Mucosa of descending colon (tissue), 3 donors: ENCODE results near the gene ZCCHC13. TPM values are rescaled to one million over a fixed set of nuclear protein-coding genes. Genes with fewer than 3 reads are reported as not detected.
"Not testable (repeated sequence)": the region's sequence is repeated elsewhere in the genome, so short reads cannot be mapped to it uniquely, and the experiment has no call there.

Source experiments
- ATAC-seq: fragments of 200-7000 bp; cut with Tn5 transposase; one replicate; pipeline ENCODE4 v1.9.1; 2020; ENCODE audit warnings: mild to moderate bottlenecking, moderate library complexity
- DNase-seq, 3 donors: peaks; one replicate each; pipeline ENCODE4 v3.0.0-alpha.2; 2020
- H3K36me3 ChIP-seq: fragments of 200-600 bp; one replicate; pipeline ENCODE4 v1.8.0; 2021; ENCODE audit warnings: low read depth, mild to moderate bottlenecking
- H3K4me1 ChIP-seq: fragments of 200-600 bp; one replicate; pipeline ENCODE4 v1.8.0; 2021; ENCODE audit warnings: low read depth, mild to moderate bottlenecking
- H3K4me3 ChIP-seq: fragments of 200-600 bp; one replicate; pipeline ENCODE4 v1.8.0; 2021; ENCODE audit warnings: mild to moderate bottlenecking
- H3K9me3 ChIP-seq: fragments of 200-600 bp; one replicate; pipeline ENCODE4 v1.8.0; 2021; ENCODE audit warnings: mild to moderate bottlenecking
- intact Hi-C, 2 donors: fragments of 100-400 bp; cut with DNase I in 1 of 2; cut with micrococcal nuclease in 1 of 2; formaldehyde crosslinking; loops; one replicate each; pipeline versions ENCODE4 v1.11.0 to v1.11.1; 2022; cut with DNase I, micrococcal nuclease
- total RNA-seq, 3 donors: library from RNA; stranded (reverse); fragmentation: NEBNext Ultra II Directional in 2 of 3; extraction: Animal tissue kit (Norgen Biotek cat#: 25700) in 2 of 3; gene quantifications; one replicate each; pipeline versions ENCODE4 v1.2.1 to v1.2.4, GENCODE V29; 2021 to 2023
- TF ChIP-seq, protein P1 (sequence below): fragments of 200-600 bp; IDR thresholded peaks from one replicate; pipeline ENCODE4 v1.8.0; 2022; ENCODE audit warnings: antibody characterized with exemption, mild to moderate bottlenecking
- donor health status: DM: no; HTN: no; CAD: no; lungs with moderate emphysema.
- donor health status: DM: no; HTN: no; CAD: no.
- donor health status: DM: no; HTN: yes; CAD: no.

ZCCHC13 gene
- total RNA-seq, 3 donors from 2014 or later: not detected

DNA sequence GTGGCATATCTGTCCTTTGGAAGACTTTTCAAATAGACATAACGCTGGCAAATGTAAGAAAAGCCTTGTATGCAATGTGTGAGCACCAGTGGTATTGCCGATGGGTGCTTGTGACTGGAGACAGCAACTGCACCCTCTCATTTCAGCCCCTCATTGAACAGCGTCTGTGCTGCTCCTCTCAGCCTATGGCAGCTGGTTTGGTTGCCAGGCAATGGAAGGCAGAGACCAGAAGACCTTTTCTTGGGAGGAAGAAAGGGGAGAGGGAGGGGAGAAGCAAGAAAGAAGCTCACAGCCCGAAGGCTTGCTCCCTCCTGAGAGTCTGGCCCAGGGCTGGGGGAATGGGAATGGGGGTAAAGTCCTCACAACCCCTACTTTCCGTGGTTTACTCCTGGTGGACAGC is 20.2 kb downstream of the ZCCHC13 start:
- intact Hi-C loops: no loop called here
- TF ChIP-seq, protein P1, sequence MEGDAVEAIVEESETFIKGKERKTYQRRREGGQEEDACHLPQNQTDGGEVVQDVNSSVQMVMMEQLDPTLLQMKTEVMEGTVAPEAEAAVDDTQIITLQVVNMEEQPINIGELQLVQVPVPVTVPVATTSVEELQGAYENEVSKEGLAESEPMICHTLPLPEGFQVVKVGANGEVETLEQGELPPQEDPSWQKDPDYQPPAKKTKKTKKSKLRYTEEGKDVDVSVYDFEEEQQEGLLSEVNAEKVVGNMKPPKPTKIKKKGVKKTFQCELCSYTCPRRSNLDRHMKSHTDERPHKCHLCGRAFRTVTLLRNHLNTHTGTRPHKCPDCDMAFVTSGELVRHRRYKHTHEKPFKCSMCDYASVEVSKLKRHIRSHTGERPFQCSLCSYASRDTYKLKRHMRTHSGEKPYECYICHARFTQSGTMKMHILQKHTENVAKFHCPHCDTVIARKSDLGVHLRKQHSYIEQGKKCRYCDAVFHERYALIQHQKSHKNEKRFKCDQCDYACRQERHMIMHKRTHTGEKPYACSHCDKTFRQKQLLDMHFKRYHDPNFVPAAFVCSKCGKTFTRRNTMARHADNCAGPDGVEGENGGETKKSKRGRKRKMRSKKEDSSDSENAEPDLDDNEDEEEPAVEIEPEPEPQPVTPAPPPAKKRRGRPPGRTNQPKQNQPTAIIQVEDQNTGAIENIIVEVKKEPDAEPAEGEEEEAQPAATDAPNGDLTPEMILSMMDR: no peak
- ATAC-seq (no peak), DNase-seq (no peak)
- no peak overlapping the region for H3K4me3 ChIP-seq
- no peaks in the 10 kb centered on the region for H3K4me1 ChIP-seq
- H3K36me3 ChIP-seq: no peaks in the 10 kb centered on the region
- H3K9me3 ChIP-seq: no peaks in the 10 kb centered on the region

- no peak overlapping the region for H3K4me3 ChIP-seq
- intact Hi-C loops: no loop called here
- H3K9me3 ChIP-seq: no peaks in the 10 kb centered on the region
- DNase-seq (no peak), ATAC-seq (no peak)
- H3K4me1 ChIP-seq: no peaks in the 10 kb centered on the region
- no peaks in the 10 kb centered on the region for H3K36me3 ChIP-seq
- TF ChIP-seq, protein P1: no peak
Observed at GRCh38 chrX:74325130-74326059, 21.4 kb downstream of the ZCCHC13 start.

DNA sequence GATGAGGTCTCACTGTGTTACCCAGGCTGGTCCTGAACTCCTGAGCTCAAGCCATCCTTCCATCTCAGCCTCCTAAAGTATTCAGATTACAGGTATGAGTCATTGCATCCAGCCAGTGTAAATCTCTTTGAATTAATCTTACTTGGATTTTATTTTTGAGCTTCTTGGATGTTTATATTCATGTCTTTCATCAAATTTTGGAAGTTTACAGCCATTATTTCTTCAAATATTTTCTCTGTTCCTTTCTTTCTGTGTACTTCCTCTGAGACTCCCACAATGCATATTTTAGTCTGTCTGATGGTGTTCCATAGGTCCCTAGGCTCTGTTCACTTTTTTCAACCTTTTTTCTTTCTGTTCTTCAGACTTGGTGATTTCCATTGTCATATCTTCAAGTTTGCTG is 34.9 kb downstream of the ZCCHC13 start:
- Histone ChIP-seq H3K9me3 (no peaks in the 10 kb centered on the region), H3K4me1 (no peaks in the 10 kb centered on the region), H3K36me3 (no peaks in the 10 kb centered on the region), H3K4me3 (no peak overlapping the region)
- intact Hi-C loops: no loop called here
- ATAC-seq: no peak
- TF ChIP-seq, protein P1: no peak
- DNase-seq: no peak

DNA sequence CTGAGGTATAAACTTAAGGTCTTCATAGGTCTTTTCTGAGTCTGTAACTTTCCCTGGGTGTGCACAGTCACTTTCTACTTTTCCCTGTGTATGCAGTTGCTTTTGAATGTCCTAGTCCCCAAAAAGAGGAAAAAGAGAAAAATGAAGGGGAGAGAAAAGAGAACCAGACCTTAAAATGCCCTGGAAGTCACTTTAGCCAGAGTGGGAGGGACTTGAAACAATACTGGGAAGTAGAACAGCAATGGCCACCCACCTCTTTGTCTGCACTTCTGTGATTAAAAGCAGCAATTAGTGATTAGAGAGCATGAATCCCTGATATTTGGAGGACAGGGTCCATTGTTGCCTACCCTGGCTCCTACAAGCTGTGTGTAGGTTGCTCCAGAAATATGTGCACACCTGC is 36.1 kb downstream of the ZCCHC13 start:
- intact Hi-C loops: loop anchor here in 1 of 2 donors (10.0 kb wide), 1 partner anchor 485 kb away; the partner anchor contains the start of gene XIST
- TF ChIP-seq, protein P1: no peak
- DNase-seq (no peak), ATAC-seq (no peak)
- Histone ChIP-seq H3K9me3 (no peaks in the 10 kb centered on the region), H3K36me3 (no peaks in the 10 kb centered on the region), H3K4me1 (no peaks in the 10 kb centered on the region), H3K4me3 (no peak overlapping the region)

GRCh38 chrX:74342211-74342610 is 38.2 kb downstream of the ZCCHC13 start:
- H3K36me3 ChIP-seq, ATAC-seq, H3K9me3 ChIP-seq, H3K4me1 ChIP-seq, H3K4me3 ChIP-seq, DNase-seq: not testable (repeated sequence)
- intact Hi-C loops: loop anchor here in 1 of 2 donors (10.0 kb wide), 1 partner anchor 487 kb away; the partner anchor contains the start of gene XIST
